ENCODE results near the gene MGLL.

Gene MGLL

DNA sequence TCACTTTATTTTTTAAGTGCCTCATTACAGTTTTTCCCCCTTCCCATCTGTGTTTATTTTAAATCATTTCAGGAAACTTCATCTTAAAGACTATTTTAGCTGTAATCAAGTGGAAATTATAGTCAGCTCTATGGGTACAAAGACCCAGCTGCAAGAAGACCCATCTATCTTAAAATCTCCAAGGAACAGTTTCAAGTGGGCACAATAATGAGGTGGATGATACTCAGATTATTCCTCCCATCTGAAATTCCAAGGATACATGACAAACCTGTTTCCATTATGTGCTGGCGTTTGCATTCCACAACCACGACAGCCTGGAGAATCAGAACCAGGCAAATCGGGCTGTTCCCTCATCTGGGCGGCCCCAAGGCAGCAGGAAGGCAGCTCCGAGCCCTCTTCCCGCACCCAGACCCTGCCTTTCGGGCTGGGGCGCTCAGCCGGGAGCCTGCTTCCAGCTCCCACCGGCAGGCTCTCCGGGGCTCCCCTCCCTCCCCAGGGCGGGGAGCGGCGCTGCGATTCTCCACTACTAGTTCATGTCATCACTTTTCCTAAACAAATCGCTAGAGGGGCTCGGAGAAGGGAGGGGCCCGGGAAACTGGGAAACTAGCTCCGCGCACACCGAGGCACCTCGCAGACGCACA is at the start of gene MGLL:
MGLL (minus strand) TSS at position 475 of the 641 bp plus-strand sequence; CDS start at position 278, 197 bp downstream.
- DNase-seq, result no peak

DNA sequence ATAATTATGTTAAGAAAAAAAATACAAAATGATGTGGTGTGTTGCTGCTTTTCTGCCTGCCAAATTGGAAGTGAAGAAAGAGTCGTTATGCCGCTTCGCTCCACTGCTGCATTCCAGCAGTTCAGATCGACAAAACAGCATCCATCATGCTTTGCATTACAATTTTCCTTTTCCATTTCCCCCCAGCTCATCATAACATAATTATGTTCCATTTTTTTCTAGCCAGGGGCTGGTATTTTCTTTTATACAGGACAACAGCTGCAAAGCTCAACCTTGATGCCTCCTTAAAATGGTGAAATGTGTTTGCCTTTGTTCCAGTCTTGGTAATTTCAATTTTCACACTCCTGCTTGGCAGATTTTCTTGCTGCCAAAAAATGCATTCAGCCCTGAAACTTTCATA is 47.8 kb upstream of the MGLL start:
- no peak for DNase-seq

DNA sequence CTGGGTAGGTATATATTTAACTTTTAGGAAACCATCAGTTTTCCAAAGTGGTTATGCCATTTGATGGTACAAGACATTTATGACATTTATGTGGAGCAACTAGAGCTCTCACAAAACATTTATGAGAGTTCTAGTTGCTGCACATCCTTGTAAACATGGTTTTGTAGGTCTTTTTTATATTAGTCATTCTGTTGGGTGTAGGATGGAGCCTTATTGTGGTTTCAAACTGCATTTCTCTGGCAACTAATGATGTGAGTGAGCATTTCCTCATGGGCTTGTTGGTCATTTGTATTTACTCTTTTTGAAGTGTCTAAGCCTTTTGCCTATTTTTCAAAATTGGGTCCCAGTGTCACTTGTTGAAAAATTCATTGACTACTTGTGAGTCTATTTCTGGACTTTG is 45.7 kb upstream of the MGLL start:
- no peak for DNase-seq

DNA sequence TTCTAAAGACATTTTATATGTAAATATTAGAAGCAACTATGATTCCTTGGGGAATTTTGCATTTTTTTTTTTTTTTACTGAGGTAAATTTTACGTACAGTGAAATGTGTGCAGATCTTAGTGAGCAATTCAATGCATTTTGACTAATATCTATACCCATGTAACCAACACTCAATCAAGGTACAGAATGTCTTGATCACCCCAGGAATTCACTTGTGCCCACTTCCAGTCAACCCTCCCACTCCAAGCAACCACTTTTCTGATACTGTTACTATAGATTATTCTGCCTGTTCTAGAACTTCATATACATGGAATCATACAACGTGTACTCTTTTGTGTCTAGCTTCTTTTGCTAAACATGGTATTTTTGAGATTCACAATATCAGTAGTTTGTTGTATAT is 45.1 kb upstream of the MGLL start:
- DNase-seq, result no peak

DNA sequence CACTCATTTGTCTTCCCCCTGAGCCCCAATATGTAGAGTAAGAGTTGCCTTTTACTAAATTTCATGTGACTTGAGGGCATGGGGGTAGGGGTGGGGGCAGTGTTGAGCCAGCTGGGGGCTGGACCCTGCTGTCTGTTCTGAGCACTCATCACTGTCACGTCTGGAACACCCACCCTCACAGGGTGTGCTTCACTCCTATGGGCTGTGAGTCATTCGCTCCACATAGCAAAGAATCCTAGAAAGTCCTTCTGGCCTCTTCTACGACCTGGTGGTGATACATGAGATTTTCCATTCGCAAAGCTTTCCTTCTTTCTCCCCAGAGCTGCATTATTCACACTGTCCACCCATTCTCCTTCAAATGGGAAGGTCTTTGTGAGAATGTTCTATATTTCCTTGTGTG is 43.6 kb upstream of the MGLL start:
- DNase-seq, result no peak

DNA sequence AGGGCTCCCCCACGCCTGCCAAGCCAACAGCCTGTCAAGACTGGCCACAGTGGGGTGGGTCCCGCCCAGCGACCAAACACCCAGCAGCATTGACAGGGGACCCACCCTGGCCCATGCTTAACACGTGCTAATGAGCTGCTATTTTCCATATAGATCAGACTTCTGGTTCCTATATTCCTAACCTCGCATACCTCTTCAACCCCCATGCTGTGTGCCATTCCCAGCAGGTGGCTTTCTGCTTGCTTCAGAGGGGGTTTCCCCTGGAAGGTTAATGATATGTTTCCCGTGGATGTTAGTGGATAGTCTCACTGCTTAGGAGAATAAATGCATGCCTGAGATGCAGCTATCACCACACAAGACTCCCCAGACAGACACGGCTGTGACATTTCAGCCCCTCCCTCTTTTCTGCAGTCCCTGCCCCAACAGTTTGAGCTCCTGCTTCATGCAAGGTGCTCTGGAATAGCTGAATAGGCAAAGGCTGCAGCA is 37.9 kb upstream of the MGLL start:
- DNase-seq, result peak; percentile 74

DNA sequence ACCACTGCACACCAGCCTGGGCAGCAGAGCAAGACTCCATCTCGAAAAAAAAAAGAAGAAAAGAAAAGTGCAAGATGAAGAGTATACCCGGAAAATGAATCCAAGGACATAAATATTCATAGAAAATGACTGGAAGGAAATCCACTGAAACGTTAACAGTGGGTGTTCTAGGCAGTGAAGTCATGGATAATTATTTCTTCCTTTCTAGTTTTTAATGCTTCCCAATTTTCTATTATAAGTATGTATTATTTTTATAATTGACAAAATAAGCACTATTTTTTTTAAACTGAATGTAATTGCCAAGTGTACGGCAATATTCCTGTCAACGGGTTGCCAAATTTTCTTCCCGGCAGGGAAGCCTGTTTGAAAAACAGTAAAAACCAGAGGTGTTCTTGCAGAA is 37.4 kb upstream of the MGLL start:
- no peak for DNase-seq

DNA sequence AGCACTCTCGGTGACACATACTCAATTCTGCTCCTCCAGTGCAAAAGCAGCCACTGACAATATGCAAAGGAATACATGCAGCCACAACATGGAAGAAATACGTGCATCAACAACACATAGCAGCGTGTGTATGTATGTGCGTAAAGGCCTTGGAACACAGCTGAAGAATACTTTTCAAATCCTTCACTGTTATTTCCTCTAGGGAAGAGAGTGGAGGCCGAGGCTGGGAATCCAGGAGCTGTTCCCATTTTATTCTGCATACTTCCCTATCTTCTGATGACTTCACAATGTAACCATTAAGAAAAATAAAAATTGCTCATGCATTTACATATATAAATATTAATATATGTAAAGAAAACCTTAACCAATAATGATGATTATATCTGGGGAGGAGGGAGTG is 36.6 kb upstream of the MGLL start:
- no peak for DNase-seq

DNA sequence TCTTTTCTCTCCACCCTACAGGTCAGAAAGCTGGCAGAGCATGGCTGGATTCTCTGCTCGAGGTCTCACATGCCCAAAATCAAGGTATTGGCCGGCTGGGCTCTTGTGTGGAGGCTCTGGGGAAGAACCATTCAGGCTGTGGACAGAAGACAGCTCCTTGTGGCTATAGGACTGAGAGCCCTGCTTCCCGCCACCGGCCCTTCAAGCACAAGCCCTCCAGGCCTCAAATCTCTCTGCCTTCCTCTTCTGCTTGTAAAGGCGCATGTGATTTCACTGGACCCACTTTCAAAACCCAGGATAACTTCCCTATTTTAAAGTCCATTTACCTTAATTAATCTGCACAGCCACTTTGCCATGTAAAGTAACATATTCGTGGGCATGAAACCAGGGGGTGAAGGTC is 36.2 kb upstream of the MGLL start:
- DNase-seq, result no peak

DNA sequence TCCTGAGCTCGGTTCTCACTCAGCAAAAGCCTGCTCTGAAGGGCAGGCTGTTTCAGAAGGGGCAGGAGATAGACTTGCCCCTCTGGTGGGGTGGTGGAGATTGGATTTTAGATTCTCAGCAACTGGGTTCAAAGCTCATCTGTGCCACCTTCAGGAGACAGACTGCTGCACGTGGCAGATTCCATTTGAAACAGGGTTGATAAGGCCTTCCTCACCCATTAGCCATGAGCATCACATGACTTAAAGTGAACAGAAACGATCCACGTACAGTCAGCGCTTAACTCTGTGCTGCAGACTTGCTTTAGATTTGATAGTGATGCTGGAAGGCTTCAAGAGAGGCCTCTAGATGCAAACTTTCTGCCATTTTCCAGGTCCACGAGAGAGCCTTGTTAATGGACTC is 35.0 kb upstream of the MGLL start:
- DNase-seq, result no peak

DNA sequence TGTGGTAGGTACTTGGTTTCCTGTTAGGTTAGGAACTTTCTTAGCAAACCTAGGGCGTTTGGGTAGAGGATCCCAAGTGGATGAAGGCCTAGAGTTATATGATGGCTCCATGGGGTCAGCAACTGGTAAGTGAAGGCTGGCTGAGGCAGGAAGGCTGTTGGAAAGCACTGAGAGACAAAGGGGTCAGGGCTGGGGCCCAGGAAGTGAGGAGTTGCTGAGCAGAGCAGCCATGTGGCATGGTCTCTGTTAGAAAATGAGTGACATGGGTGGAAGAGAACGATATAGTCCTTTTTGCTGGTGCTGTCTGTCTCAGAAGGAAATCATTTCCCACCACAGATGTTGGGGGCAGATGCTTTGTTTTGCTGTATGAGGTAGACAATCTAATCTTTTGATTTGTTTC is 34.5 kb upstream of the MGLL start:
- DNase-seq, result no peak

DNA sequence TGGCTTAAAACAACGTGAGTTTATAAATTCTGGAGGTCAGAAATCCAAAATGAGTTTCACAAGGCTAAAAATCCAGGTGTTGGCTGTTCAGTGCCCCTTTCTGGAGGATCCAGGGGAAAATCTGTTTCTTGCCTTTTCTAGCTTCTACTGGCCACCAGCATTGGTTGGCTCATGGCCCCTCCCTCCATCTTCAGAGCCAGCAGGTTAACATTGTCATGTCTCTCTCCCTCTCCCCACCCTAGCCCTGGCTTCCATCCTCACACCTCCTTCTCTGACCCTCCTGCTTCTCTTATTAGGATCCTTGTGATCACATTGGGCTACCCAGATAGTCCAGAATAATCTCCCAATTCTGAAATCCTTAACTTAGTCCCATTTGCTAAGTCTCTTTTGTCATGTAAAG is 32.9 kb upstream of the MGLL start:
- DNase-seq, result no peak

DNA sequence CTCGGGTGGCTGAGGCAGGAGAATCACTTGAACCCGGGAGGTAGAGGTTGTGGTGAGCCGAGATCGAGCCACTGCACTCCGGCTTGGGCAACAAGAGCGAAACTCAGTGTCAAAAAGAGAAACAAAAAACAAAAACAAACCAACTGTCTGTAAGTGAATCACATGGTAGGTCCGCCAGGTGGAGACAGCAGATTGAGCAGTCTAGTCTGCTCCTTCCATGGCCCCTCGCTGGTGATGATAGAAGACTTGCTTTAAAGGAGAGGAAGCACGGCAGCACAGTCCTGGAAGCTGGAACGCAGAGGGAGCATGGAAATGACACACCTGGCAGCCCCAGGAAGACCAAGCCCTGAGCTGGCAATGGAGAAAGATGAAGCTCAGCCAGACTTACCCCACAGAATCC is 31.4 kb upstream of the MGLL start:
- no peak for DNase-seq

DNA sequence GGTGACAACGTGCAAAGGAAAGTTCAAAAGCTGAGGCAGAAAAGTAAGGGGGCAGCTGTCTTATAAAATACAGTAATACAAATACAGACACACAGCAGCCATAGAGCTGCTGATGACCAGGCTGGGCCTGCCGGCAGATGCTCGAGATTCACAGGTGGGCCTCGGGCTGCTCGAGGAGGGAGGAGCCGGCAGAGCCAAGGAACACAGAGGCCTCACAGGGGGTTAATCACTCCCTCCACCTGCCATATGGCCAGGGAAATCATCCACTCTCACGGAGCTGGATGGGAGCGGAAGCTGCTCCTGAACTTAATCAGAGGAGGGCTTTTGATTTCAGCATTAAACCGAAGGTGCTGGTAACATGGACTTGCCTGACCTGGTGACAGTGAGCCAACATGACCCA is 29.6 kb upstream of the MGLL start:
- DNase-seq, result peak; percentile 82

DNA sequence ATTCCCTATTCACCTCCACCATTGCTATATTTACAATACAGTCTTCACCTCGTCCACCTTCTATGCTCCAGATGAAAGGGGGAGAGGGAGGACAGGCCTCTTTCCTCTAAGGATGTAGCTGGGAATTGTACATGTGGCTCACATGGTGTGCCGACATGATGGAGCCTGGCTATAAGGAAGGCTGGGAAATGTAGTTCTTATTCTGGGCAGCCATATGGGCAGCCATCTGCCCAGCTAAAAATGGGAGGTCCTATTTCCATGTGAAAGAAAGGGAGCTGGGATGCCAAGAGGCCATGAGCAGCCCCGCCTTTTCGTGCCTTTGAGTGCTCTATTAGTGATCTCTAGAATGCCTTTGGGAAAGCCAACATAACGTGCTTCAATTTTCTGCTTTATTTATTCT is 27.1 kb upstream of the MGLL start:
- no peak for DNase-seq

DNA sequence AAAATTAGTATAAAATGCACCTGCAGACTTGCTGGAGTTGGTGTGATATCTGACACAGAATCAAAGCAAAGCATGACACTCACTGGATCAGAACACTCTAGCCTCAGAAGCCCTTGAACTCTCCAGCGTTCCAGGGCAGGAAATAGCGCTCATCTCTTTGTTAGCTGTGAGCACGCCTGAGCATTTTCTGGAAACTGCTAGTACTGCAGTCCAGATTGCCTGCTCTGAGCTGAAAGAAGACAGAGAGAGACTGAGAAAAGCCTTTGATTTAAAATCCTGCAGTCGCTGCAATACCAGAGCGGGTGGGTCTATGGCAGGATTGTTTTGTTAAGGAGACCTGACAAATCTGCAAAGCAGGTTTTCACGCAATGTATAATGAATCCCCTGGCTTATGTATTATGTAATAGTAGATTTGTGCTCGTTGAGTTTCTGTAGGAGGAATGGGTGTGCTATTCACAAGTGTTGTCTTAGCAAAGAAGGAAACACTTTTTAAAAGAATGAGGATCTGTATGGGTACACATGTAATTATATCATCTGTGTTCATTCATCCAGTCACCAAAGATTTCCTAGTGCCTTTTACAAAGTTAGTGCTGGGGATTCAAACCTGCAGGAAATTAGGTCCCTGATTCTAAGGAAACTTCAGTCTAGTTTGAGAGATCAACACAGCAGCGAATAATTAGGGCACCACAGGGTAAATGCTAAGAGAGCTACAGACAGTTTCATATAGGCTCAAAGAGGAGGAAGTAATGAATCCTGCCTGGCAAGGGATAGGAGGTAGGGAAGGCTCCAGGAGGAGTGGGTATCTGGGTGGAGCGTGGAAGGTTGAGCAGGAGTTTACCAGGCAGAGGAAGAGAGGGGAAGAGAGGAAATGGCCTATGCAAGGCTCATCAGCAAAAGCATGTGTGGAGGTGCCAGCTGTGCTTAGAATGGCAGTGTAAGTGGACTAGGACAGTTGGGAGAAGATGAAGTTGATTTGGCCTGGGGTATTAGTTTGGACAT is 26.1 kb upstream of the MGLL start:
- DNase-seq, result no peak

DNA sequence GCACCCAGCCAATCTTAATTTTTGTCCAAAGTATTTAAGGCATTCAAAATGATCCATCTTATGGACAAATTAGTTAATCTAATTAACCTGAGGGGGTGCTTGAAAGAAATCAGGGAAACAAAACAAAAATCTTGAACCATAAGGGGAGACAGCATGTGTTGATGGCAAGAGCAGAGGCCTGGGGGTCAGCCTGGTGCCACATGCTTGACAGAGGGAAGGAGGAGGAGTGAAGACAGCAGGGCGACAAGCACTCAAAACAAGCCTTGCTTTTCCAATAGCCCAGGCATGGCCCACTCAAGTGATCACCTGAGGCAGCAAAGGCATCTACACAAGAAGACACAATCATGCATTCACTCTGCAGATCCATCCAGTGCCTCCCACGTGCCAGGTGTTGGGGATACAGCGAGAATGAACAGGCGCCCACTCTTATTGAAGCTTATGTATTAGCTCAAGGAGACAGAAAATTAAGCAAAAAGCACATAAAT is 25.0 kb upstream of the MGLL start:
- DNase-seq, result no peak

DNA sequence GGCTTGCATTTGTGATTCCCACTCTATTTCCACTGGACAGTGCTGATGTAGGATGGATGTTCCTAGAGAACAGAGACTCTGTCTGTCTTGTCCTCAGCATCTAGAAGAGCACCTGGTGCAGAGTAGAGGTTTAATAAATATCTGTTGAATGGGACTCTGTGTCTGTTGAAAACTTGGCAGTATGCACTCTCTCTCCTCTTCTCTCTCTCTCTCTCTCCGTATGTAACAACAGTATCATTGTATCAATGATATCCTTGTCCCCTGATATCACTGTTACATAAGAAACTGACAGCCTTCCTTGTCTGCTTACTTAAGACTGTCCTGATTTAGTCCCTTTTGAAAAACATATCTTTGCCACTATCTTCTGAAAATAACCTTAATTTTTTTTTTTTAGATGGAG is 24.3 kb upstream of the MGLL start:
- DNase-seq, result no peak

DNA sequence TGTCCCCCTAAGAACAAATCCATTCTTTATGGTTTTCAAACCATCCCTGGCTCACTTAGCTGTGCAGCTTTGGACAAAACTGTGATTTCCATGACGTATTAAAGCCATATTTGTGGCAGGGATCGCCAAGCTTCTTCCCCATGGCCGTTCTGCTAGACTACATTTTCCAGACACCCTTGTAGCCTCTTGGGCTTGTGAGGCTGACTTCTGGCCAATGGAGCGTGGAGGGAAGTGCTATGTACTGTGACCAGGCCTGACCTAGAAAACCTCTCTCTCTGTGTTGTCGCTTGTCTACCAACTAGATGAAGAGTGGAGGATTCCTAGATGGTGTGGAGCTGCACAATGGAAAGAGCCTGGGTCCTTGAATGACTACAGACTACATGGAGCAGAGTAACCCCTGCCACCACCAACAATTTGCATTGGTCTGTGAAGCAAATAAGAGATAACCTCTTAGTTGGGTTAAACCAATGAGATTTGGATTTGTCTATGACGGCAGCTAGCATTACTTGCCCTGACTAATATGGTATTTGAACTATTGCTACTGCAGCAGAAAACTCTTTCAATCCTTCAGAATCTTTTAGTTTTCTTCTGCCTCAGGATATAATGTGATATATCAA is 22.1 kb upstream of the MGLL start:
- no peak for DNase-seq

DNA sequence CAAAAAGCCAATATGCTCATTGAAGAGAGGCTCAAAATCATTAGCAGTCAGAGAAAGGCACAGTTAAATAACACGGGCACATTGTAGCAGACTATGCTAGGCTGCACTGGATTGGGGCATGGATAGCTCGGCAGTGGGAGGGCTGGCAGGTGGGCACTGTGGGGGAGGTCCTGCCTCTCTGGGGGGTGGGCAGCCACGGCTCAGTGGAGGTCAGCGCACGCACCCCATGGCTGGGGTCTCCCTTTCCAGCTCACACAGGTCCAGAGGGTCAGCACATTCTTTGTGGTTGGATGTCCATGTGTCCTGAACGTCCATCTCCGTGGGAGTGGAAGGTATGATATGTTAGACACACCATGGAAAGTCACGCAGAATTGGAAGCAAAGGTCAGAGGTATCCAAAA is 18.4 kb upstream of the MGLL start:
- DNase-seq, result no peak

DNA sequence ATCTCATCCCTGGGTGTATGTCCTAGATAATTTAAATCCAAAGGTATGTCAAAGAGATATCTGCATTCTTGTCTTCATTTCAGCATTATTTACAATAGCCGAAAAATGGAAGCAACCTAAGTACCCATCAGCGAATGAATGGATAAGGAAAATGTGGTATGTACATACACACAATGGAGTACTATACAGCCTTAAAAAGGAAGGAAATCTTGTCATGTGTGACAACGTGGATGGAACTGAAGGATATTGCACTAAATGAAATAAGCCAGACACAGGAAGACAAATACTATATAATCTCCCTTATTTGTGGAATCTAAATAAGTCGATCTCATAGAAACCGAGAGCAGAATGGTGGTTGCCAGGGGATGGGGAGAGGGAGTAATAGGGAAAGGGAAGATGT is 16.8 kb upstream of the MGLL start:
- DNase-seq, result no peak

DNA sequence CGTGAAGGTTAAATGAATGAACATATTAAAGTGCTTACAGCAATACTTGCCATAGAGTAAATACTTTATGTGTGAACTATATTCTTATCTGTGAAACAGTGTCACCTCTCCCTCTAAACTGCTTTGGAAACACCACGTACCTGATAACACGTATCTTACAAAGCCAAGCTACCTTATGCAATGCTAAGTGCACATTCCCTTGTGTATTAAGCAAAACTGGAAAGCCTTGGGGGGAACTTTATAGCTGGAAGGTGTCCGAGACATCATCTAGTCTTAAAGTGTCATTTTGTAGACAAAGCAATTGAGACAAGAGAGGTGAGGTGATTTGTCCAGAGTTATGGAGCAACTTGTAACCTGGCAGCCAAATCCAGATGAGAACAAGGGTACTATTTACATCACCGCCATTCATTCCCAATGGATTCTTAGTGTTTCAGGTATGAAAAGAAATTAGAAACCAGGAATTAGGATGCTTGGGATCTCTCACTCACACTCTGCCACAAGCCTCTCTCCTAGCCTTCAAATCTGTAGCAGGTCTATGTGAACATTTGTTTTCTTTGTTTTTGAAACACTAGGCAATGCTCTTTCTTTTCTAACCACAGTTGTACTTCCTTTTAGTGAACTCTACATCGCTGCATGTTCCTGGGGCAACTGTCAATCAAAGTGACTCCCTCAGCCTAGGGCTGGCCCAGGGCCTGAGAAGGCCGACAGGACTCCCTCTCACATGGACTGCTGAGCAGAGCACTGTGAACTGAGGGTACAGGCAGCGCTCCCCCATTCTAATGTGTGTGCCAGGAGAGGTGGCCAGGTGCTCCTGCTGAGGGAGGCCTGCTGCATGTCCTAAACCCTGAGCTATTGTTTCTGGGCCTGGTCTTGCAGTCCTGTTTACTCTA is 13.9 kb upstream of the MGLL start:
- no peak for DNase-seq

DNA sequence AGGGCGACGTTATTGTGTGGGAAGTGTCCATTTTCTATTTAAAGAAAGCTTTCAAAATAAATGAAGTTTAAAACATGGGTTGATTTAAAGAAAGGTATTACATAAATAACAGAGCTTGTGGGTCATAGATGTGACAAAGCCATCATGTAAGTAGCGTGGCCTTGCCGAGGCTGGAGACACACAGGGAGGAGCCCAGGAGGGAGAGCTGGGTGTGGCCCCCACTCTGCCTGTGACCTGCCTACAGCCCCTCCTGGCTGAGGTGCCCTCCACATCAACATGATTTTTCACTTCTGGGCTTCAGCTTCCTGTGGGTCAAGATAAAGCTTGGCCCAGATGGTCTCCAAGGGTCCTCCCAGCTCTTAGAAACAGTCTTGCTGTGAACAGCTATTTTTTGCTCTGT is 12.5 kb upstream of the MGLL start:
- DNase-seq, result no peak
